HCT116 (cell line): ENCODE results near the gene SPATA6. TPM values are rescaled to one million over a fixed set of nuclear protein-coding genes. Genes with fewer than 3 reads are reported as not detected.

Experiments
- ATAC-seq: fragments of 200-7000 bp; cut with Tn5 transposase; 2 replicates; pipeline ENCODE4 v1.9.1; 2020; ENCODE audit warnings: mild to moderate bottlenecking, moderate library complexity
- BruUV-seq: library from RNA; stranded (reverse); fragments of 400-500 nt; replicated peaks from 2 replicates; lab custom pipeline; 2021; lab: Mats Ljungman, UMichigan
- CTCF ChIA-PET: fragments of 300-600 bp; sonication (Branson Sonifier 250); formaldehyde crosslinking; loops from one replicate; lab custom pipeline; 2021; ENCODE audit warnings: antibody characterized with exemption; lab: Charles Lee
- POLR2A ChIA-PET: fragments of 300-600, 350-600 bp; sonication (Branson Sonifier 250); formaldehyde crosslinking; loops from one replicate; lab custom pipeline; 2021; ENCODE audit warnings: antibody characterized with exemption; lab: Charles Lee
- RAD21 ChIA-PET, 2 experiments: fragments of 300-600 bp; sonication (Branson Sonifier 250); formaldehyde crosslinking; loops; one replicate each; lab custom pipeline; 2023; ENCODE audit warnings: low total read pairs in 2 of 2; ENCODE audit not compliant: uncharacterized antibody in 2 of 2, unreplicated experiment in 2 of 2, low non-redundant PET in 1 of 2; lab: Charles Lee
- DNase-seq: peaks from one replicate; pipeline ENCODE4 v3.0.0-alpha.2; 2010; ENCODE audit warnings: low read depth, low spot score
- H2AFZ ChIP-seq: fragments of 200-600 bp; shearing (Covaris generic), sonication (generic); 2 replicates; pipeline ENCODE4 v1.6.1; 2017; ENCODE audit warnings: low read depth, mixed run types, mixed read lengths, antibody characterized with exemption, low read length; ENCODE audit not compliant: poor library complexity, severe bottlenecking
- H3K27ac ChIP-seq: 2 replicates; pipeline ENCODE4 v1.5.1; 2012; ENCODE audit warnings: low read depth, low read length
- H3K27me3 ChIP-seq: fragments of 200-600 bp; sonication (generic); 2 replicates; pipeline ENCODE4 v1.6.1; 2016; ENCODE audit warnings: mixed run types, low read length, mixed read lengths; ENCODE audit not compliant: insufficient read depth
- H3K36me3 ChIP-seq, 2 experiments: fragments of 200-500 bp in 1 of 2; fragments of 200-600 bp in 1 of 2; sonication (Bioruptor generic) in 1 of 2; sonication (generic) in 1 of 2; 2 replicates each; pipeline versions ENCODE4 v1.5.1 to v1.6.1; 2014 to 2016; ENCODE audit warnings: low read length in 2 of 2, inconsistent platforms in 1 of 2, mixed read lengths in 1 of 2, mixed run types in 1 of 2; ENCODE audit not compliant: insufficient read depth in 2 of 2, control insufficient read depth in 1 of 2
- H3K4me1 ChIP-seq, 2 experiments: fragments of 200-600 bp in 1 of 2; sonication (generic) in 1 of 2; 2 replicates each; pipeline versions ENCODE4 v1.5.1 to v1.6.1; 2012 to 2017; ENCODE audit warnings: low read length in 2 of 2, inconsistent platforms in 1 of 2, mild to moderate bottlenecking in 1 of 2, mixed read lengths in 1 of 2, mixed run types in 1 of 2, moderate library complexity in 1 of 2; ENCODE audit not compliant: insufficient read depth in 2 of 2, control insufficient read depth in 1 of 2
- H3K4me2 ChIP-seq: fragments of 200-600 bp; sonication (generic); 2 replicates; pipeline ENCODE4 v1.6.1; 2017; ENCODE audit warnings: mixed run types, low read length, mixed read lengths
- H3K4me3 ChIP-seq, 2 experiments: fragments of 200-600 bp in 1 of 2; sonication (generic) in 1 of 2; replicated peaks in 1 of 2; 2 replicates each; pipeline ENCODE4 v1.5.1; 2011 to 2016; ENCODE audit warnings: low read length in 2 of 2, control low read depth in 1 of 2, low read depth in 1 of 2, mild to moderate bottlenecking in 1 of 2, mixed read lengths in 1 of 2, mixed run types in 1 of 2
- H3K79me2 ChIP-seq: fragments of 200-600 bp; sonication (generic); 2 replicates; pipeline ENCODE4 v1.6.1; 2017; ENCODE audit warnings: mild to moderate bottlenecking, mixed run types, low read length, moderate library complexity, mixed read lengths; ENCODE audit not compliant: insufficient read depth
- H3K9ac ChIP-seq: fragments of 200-600 bp; sonication (generic); 2 replicates; pipeline ENCODE4 v1.6.1; 2016; ENCODE audit warnings: low read length, mixed read lengths
- H3K9me2 ChIP-seq: fragments of 200-600 bp; sonication (generic), shearing (Covaris generic); 2 replicates; pipeline ENCODE4 v1.6.1; 2017; ENCODE audit warnings: mixed run types, mild to moderate bottlenecking, moderate library complexity; ENCODE audit not compliant: insufficient read depth
- H3K9me3 ChIP-seq, 2 experiments: fragments of 200-500 bp in 1 of 2; fragments of 200-600 bp in 1 of 2; sonication (Bioruptor generic) in 1 of 2; sonication (generic) in 1 of 2; 2 replicates each; pipeline ENCODE4 v1.6.1; 2014 to 2017; ENCODE audit warnings: low read length in 2 of 2, mixed read lengths in 2 of 2, inconsistent platforms in 1 of 2, low read depth in 1 of 2, mild to moderate bottlenecking in 1 of 2, mixed run types in 1 of 2, moderate library complexity in 1 of 2; ENCODE audit not compliant: control insufficient read depth in 1 of 2, insufficient read depth in 1 of 2
- H4K20me1 ChIP-seq: fragments of 200-600 bp; sonication (generic), shearing (Covaris generic); 2 replicates; pipeline ENCODE4 v1.6.1; 2017; ENCODE audit warnings: mixed run types, mild to moderate bottlenecking, moderate library complexity; ENCODE audit not compliant: insufficient read depth
- CEBPB ChIP-seq: IDR thresholded peaks from 2 replicates; pipeline ENCODE4 v1.6.1; 2012; ENCODE audit warnings: low read depth
- EGR1 ChIP-seq: IDR thresholded peaks from 2 replicates; pipeline ENCODE4 v1.6.1; 2012; ENCODE audit warnings: low read depth
- ELF1 ChIP-seq: IDR thresholded peaks from 2 replicates; pipeline ENCODE4 v1.6.1; 2012; ENCODE audit warnings: low read depth, borderline replicate concordance
- FOSL1 ChIP-seq: IDR thresholded peaks from 2 replicates; pipeline ENCODE4 v1.6.1; 2012; ENCODE audit warnings: low read depth
- MAX ChIP-seq: IDR thresholded peaks from 2 replicates; pipeline ENCODE4 v1.6.1; 2012
- SIN3A ChIP-seq: IDR thresholded peaks from 2 replicates; pipeline ENCODE4 v1.6.1; 2012; ENCODE audit warnings: low read depth
- YY1 ChIP-seq: IDR thresholded peaks from 2 replicates; pipeline ENCODE4 v1.6.1; 2011; ENCODE audit warnings: low read length, low read depth, moderate library complexity, mild to moderate bottlenecking; ENCODE audit not compliant: insufficient replicate concordance; ENCODE audit errors: extremely low read depth
- ZBTB33 ChIP-seq: IDR thresholded peaks from 2 replicates; pipeline ENCODE4 v1.6.1; 2011; ENCODE audit warnings: mild to moderate bottlenecking, low read length, moderate library complexity; ENCODE audit not compliant: insufficient replicate concordance; ENCODE audit errors: extremely low read depth
- intact Hi-C: fragments of 100-400 bp; cut with micrococcal nuclease; formaldehyde crosslinking; loops from 2 replicates; pipeline ENCODE4 v1.10.0; 2022
- total RNA-seq: library from RNA; stranded (reverse); gene quantifications from one replicate; pipeline ENCODE4 v1.2.1, GENCODE V29; 2021; ENCODE audit not compliant: unreplicated experiment
- TF ChIP-seq, protein P1 (sequence below): IDR thresholded peaks from 2 replicates; pipeline ENCODE4 v1.6.1; 2012

The SPATA6 gene
- total RNA-seq, 1 experiment from 2014 or later, result 8.6 TPM

GRCh38 chr1:48462716-48463302 lies 9.2 kb downstream of the SPATA6 start:
- ATAC-seq, result no peak
- Histone ChIP-seq H3K9ac (no peak overlapping the region), H3K4me2 (no peak overlapping the region), H3K4me3 (no peak overlapping the region), H3K27me3 (no peaks in the 10 kb centered on the region), H2AFZ (no peak overlapping the region), H3K9me2 (no peaks in the 10 kb centered on the region), H4K20me1 (no peaks in the 10 kb centered on the region), H3K4me1 (no peaks in the 10 kb centered on the region), H3K9me3 (no peaks in the 10 kb centered on the region), H3K79me2 (no peaks in the 10 kb centered on the region), H3K36me3 (no peaks in the 10 kb centered on the region), H3K27ac (no peak overlapping the region)
- intact Hi-C loops, result no loop called here
- no peak for DNase-seq
- TF ChIP-seq CEBPB, result no peak
- no peak for TF ChIP-seq SIN3A
- TF ChIP-seq ELF1, result no peak
- no peak for TF ChIP-seq YY1
- TF ChIP-seq, protein P1, sequence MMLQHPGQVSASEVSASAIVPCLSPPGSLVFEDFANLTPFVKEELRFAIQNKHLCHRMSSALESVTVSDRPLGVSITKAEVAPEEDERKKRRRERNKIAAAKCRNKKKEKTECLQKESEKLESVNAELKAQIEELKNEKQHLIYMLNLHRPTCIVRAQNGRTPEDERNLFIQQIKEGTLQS, result no peak
- TF ChIP-seq MAX, result no peak
- no peak for TF ChIP-seq EGR1
- no peak for TF ChIP-seq FOSL1
- TF ChIP-seq ZBTB33, result no peak
- POLR2A ChIA-PET, result interaction anchor here (2.0 kb wide), 1 partner anchor 9 kb away, joined by 6 read pairs; the partner anchor contains the start of gene SPATA6
- no TSS peak for BruUV-seq
- RAD21 ChIA-PET, result no interaction called here
- CTCF ChIA-PET, result interaction anchor here (1.1 kb wide), 1 partner anchor 35 kb away, joined by 3 read pairs; no protein-coding TSS in a partner anchor
